ENCODE data around the gene CNTLN.

- TF ChIP-seq, protein P1, sequence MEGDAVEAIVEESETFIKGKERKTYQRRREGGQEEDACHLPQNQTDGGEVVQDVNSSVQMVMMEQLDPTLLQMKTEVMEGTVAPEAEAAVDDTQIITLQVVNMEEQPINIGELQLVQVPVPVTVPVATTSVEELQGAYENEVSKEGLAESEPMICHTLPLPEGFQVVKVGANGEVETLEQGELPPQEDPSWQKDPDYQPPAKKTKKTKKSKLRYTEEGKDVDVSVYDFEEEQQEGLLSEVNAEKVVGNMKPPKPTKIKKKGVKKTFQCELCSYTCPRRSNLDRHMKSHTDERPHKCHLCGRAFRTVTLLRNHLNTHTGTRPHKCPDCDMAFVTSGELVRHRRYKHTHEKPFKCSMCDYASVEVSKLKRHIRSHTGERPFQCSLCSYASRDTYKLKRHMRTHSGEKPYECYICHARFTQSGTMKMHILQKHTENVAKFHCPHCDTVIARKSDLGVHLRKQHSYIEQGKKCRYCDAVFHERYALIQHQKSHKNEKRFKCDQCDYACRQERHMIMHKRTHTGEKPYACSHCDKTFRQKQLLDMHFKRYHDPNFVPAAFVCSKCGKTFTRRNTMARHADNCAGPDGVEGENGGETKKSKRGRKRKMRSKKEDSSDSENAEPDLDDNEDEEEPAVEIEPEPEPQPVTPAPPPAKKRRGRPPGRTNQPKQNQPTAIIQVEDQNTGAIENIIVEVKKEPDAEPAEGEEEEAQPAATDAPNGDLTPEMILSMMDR (IDR thresholded peaks at IDR 0.05), result no peak
- TF ChIP-seq EP300 (IDR thresholded peaks at IDR 0.05) (no peak), POLR2A (IDR thresholded peaks at IDR 0.05) (no peak)
These were observed 195.3 kb downstream of the CNTLN start for GRCh38 chr9:17330097-17330496.
